ENCODE results near the gene PDS5B.
"Not testable (repeated sequence)": the region's sequence is repeated elsewhere in the genome, so short reads cannot be mapped to it uniquely, and the experiment has no call there.

The PDS5B gene

GRCh38 chr13:32824061-32824460 is 237.8 kb downstream of the PDS5B start:
- in situ Hi-C loops (cut with MboI; ENCODE audit: low sequenced_read_pairs) = no loop called here
- DNase-seq (ENCODE audit: low spot score in 2 of 2) = no peak
- Histone ChIP-seq H3K36me3 (replicated peaks) (no peaks in the 10 kb centered on the region), H3K4me1 (no peaks in the 10 kb centered on the region), H3K27me3 (ENCODE audit: low read depth) (no peaks in the 10 kb centered on the region), H3K4me3 (no peak overlapping the region), H3K9me3 (no peaks in the 10 kb centered on the region)

GRCh38 chr13:32824675-32825074 is 238.4 kb downstream of the PDS5B start:
- Histone ChIP-seq H3K4me3 (no peak overlapping the region), H3K4me1 (peaks cover 5% of the 10 kb centered on the region), H3K27me3 (ENCODE audit: low read depth) (no peaks in the 10 kb centered on the region), H3K36me3 (replicated peaks) (no peaks in the 10 kb centered on the region), H3K9me3 (no peaks in the 10 kb centered on the region)
- in situ Hi-C loops (cut with MboI; ENCODE audit: low sequenced_read_pairs) = no loop called here
- no peak for DNase-seq (ENCODE audit: low spot score in 2 of 2)

- no peak for DNase-seq (ENCODE audit: low spot score in 2 of 2)
- peaks cover 8% of the 10 kb centered on the region for H3K4me1 ChIP-seq
- no peak overlapping the region for H3K4me3 ChIP-seq
- no peaks in the 10 kb centered on the region for H3K9me3 ChIP-seq
- in situ Hi-C loops (cut with MboI; ENCODE audit: low sequenced_read_pairs) = no loop called here
- H3K27me3 ChIP-seq (ENCODE audit: low read depth) = no peaks in the 10 kb centered on the region
- H3K36me3 ChIP-seq (replicated peaks) = no peaks in the 10 kb centered on the region
Observed at GRCh38 chr13:32825481-32825880, 239.2 kb downstream of the PDS5B start.

- H3K9me3 ChIP-seq; H3K36me3 ChIP-seq (replicated peaks); H3K4me1 ChIP-seq; DNase-seq (ENCODE audit: low spot score in 2 of 2); in situ Hi-C loops (cut with MboI; ENCODE audit: low sequenced_read_pairs); H3K4me3 ChIP-seq; H3K27me3 ChIP-seq (ENCODE audit: low read depth): not testable (repeated sequence)
Observed at GRCh38 chr13:32826372-32826771, 240.1 kb downstream of the PDS5B start.

Data from HAP-1 (cell line).